ENCODE data around the gene POU2AF1.
"Not testable (repeated sequence)": the region's sequence is repeated elsewhere in the genome, so short reads cannot be mapped to it uniquely, and the experiment has no call there.

Gene POU2AF1

DNA sequence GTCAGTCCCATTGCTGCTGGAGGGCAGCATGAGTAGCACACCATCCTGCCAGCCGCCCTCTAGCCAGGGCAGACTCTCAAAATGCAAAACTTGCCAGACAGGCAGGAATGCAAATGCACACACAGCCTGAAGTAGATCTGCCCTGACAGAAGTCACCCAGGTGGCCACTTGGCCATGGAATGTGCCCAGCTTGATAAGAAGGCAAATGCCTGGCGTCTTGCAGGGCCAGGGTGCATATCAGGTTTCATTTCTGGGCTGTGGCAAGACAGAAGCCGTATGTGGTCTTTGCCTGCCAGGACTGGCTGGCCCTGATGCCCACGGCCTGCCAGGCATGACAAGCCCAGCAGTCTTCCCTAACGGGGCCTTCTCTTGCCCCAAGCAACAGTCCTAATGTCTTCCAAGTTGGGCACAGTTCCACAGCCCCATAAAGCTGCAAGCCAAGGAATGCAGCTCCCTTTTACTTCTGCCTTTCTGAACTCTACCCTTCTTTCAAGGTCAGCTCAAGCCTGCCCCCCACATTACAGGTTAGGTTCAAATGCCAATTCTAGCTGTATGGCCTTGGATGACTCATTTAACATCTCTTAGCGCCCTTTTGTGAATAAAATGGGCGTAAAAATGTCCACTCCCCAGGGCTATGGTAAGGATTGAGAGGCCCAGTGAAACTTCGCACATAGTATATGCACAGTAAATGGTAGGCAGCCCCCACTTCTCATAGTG, 51.0 kb downstream of the POU2AF1 start:
- no peak for DNase-seq (ENCODE audit: low read depth)
- TF ChIP-seq, protein P1, sequence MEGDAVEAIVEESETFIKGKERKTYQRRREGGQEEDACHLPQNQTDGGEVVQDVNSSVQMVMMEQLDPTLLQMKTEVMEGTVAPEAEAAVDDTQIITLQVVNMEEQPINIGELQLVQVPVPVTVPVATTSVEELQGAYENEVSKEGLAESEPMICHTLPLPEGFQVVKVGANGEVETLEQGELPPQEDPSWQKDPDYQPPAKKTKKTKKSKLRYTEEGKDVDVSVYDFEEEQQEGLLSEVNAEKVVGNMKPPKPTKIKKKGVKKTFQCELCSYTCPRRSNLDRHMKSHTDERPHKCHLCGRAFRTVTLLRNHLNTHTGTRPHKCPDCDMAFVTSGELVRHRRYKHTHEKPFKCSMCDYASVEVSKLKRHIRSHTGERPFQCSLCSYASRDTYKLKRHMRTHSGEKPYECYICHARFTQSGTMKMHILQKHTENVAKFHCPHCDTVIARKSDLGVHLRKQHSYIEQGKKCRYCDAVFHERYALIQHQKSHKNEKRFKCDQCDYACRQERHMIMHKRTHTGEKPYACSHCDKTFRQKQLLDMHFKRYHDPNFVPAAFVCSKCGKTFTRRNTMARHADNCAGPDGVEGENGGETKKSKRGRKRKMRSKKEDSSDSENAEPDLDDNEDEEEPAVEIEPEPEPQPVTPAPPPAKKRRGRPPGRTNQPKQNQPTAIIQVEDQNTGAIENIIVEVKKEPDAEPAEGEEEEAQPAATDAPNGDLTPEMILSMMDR (IDR thresholded peaks at IDR 0.05; ENCODE audit: low read depth, low read length, missing control alignments) = no peak
- no peak overlapping the region for H3K4me3 ChIP-seq (ENCODE audit: low read depth, low read length)

DNA sequence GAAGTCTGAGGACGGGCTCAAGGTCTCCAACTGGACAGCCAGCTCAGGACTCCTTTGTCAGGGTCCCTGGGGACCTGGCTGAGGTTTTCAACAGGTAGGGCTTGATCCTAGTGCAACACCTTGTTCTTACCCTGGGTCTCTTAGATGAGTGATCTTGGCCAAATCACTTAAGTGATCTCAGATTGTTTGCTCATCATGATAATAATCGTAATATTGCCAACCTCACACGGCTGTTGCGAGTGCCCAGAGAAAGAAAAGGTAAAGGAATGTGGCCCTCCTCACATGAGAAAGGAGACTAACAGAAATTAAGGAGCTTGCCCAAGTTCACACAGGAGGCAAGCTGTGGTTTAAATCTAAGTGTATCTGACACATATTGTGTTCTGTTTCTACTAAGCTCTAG, 52.3 kb downstream of the POU2AF1 start:
- TF ChIP-seq, protein P1 (IDR thresholded peaks at IDR 0.05; ENCODE audit: low read depth, low read length, missing control alignments) = no peak
- H3K4me3 ChIP-seq (ENCODE audit: low read depth, low read length) = no peak overlapping the region
- no peak for DNase-seq (ENCODE audit: low read depth)

DNA sequence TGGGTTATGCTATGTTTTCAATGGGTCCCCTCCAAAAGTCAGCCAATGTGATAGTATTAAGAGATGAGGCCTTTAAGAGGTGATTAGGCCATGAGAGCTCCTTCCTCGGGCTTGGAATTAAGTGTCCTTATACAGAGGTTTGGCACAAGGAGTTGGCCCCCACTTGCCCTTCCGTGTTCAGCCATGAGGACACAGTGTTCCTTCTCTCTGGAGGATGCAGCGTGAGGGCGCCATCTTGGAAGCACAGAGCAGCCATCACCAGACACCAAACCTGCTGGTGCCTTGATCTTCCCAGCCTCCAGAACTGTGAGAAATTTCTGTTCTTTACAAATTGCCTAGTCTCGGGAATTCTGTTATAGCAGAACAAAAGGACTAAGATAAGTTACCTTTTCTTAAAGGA, 53.8 kb downstream of the POU2AF1 start:
- no peak overlapping the region for H3K4me3 ChIP-seq (ENCODE audit: low read depth, low read length)
- TF ChIP-seq, protein P1 (IDR thresholded peaks at IDR 0.05; ENCODE audit: low read depth, low read length, missing control alignments) = no peak
- no peak for DNase-seq (ENCODE audit: low read depth)

GRCh38 chr11:111324277-111324720, 54.8 kb downstream of the POU2AF1 start:
- DNase-seq (ENCODE audit: low read depth) = no peak
- H3K4me3 ChIP-seq (ENCODE audit: low read depth, low read length) = no peak overlapping the region
- TF ChIP-seq, protein P1 (IDR thresholded peaks at IDR 0.05; ENCODE audit: low read depth, low read length, missing control alignments) = no peak

DNA sequence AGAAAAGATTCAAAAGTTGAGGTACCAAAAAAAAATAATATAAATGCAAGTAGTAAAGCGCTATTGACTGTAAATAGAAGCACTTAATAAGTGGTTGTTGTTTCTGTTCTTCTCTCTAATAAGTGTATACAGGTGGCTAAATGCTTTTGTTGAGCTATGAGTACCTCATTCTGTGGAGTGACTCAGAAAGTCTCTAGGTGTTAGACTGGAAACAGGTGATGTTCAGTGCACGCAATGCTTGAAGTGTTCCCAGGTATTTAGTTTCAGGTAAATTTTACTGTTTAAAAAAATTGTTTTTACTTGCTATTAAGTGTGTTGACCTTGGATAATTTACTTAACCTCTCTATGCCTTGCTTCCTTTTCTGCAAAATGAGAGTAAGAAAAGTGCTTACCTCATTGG, 56.5 kb downstream of the POU2AF1 start:
- DNase-seq (ENCODE audit: low read depth) = no peak
- TF ChIP-seq, protein P1 (IDR thresholded peaks at IDR 0.05; ENCODE audit: low read depth, low read length, missing control alignments) = no peak
- H3K4me3 ChIP-seq (ENCODE audit: low read depth, low read length) = no peak overlapping the region

GRCh38 chr11:111320728-111321568, 58.1 kb downstream of the POU2AF1 start:
- DNase-seq (ENCODE audit: low read depth) = no peak
- no peak overlapping the region for H3K4me3 ChIP-seq (ENCODE audit: low read depth, low read length)
- TF ChIP-seq, protein P1 (IDR thresholded peaks at IDR 0.05; ENCODE audit: low read depth, low read length, missing control alignments) = no peak

- not testable (repeated sequence) for DNase-seq (ENCODE audit: low read depth); H3K4me3 ChIP-seq (ENCODE audit: low read depth, low read length)
Measured at GRCh38 chr11:111320199-111320598, 58.9 kb downstream of the POU2AF1 start.
